Measurements from ENCODE around the gene ARHGDIB.
A peak's percentile ranks its signal among the peaks of the same experiment; 100 is the strongest.

Gene ARHGDIB

GRCh38 chr12:14961466-14962152, at the start of gene ARHGDIB:
Gene ARHGDIB (minus strand): TSS chr12:14961601. CDS start chr12:14950712, 10,889 bp downstream.
- peak; percentile 42 for DNase-seq

GRCh38 chr12:15011162-15011561, 49.8 kb upstream of the ARHGDIB start:
- no peak for DNase-seq

DNA sequence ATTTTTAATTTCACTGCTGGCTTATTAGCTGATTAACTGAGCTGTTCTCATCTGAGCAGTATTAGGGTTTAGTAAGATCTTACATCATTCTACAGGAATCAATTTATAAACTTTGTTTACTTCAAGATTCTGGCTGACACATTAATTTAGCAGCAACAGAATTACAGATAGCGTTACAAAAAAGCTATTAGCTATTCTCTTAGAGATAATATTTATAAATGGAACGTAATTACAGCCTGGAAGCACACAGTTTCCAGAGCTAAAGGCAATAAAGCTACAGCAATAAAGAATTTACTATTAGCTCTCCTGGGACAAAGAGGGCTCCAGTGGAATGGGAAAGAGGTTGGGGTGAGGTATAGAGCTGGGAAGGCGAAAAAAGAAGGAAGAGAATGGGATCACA, 46.1 kb upstream of the ARHGDIB start:
- DNase-seq: no peak

DNA sequence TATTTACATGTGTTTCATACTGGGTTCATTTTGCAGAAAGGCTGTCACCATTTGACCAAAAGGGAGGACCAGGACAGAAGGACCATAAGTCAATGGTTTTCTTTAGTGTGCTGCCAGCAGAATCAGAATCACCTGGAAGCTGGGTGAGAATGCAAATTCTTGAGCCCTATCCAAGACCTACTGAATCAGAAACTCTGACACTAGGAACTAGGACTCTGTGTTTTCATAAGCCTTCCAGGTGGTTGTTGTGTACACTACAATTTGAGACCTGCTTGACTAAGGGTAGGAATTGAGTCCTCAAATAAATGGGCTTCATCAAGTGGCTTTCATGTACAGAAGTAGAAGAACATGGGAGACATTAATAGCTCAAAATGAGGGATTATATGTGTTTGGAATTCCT, 43.7 kb upstream of the ARHGDIB start:
- DNase-seq: no peak

GRCh38 chr12:15004421-15004820, 43.0 kb upstream of the ARHGDIB start:
- no peak for DNase-seq

DNA sequence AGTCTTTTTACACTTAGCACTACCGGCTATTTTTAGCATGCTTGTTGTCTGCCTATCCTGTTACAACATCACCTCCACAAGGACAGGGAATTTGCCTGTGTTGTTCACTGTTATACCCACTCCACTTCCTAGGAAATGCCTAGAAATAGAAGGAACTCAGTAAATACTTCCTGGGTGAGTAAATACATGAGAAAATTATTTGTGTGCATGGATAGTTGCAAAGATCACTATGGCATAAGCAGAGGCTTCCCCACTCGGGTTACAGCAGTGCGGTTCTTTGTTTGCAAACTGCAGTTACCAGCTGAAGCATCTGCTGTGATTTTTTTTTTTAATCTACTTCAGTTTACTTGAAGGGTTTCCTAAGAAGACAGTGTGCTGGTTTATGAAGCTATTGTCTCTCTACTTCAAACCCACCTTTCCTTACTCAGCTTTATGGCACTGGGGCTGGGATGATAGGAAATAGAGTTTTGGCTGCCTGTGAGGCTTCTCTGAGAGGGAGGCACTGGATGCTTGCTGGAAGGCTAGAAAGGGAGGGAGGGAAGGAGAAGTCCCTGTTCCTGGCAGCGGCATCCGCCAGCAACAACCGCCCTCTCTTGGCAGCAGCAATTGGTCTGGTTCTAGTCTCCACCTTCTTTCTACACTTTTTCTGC, 40.5 kb upstream of the ARHGDIB start:
- no peak for DNase-seq

DNA sequence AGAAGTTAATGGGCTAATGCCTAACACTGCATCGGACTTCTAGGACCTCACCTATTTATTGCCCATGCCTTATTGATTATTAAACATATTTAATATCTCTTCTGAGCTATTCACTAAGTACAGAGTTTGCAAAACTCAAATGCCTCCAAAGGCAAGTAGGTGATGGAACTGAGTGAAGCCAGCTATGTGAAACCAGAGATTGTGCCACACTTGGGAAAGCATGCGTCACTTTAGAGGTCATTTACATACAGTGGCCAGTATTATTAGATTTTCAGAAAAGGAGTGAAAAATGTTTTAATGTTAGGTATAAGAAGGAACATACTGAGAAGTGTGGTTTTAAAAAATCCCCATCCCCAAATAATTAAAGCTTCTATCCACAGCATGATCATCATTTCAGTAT, 39.2 kb upstream of the ARHGDIB start:
- DNase-seq: no peak

GRCh38 chr12:14999695-15000365, 38.4 kb upstream of the ARHGDIB start:
- DNase-seq: no peak

- no peak for DNase-seq
Observed at GRCh38 chr12:14999021-14999694, 37.8 kb upstream of the ARHGDIB start.

GRCh38 chr12:14997998-14998397, 36.6 kb upstream of the ARHGDIB start:
- no peak for DNase-seq

DNA sequence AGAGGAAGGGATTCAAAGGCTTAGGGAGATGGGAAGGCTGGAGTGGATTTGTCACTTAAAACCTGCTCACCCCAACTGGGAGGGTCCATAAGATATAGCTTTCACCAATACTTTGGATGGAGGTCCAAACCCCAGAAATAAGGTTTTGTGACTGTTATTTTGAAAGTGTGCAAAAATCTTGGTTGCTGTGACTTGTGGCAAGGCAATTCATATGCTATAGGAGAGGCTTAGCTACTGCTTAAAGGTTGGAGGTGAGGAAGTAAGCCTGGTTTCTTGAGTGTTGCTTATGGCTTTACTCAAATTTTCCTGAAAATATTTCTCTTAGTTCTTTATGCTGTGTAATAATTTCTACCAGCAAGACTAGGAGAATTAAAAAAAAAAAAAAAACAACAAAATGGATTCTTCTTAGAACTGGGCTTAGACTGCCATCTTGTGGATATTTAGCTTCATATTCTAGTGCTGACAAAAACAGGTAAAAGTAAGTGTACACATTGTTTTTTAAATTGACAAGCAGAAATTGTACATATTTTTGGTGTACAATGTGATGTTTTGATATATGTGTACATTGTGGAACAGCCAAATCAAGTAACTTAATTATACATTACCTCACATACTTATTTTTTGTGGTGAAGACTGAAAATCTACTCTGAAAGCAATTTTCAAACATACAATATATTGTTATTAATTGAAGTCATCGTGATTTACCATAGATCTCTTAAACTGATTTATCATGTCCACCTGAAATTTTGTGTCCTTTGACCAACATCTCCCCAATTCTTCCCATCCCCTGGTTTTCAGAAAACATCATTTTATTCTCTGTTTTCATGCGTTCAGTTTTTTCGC, 34.4 kb upstream of the ARHGDIB start:
- DNase-seq: no peak

GRCh38 chr12:14994610-14995009, 33.2 kb upstream of the ARHGDIB start:
- DNase-seq: no peak

- no peak for DNase-seq
Observed at GRCh38 chr12:14993537-14994266, 32.3 kb upstream of the ARHGDIB start.

- DNase-seq: no peak
Observed at GRCh38 chr12:14993117-14993516, 31.7 kb upstream of the ARHGDIB start.

- no peak for DNase-seq
Observed at GRCh38 chr12:14992673-14993072, 31.3 kb upstream of the ARHGDIB start.

- no peak for DNase-seq
Observed at GRCh38 chr12:14991069-14991468, 29.7 kb upstream of the ARHGDIB start.

- DNase-seq: no peak
Observed at GRCh38 chr12:14989790-14990189, 28.4 kb upstream of the ARHGDIB start.

- no peak for DNase-seq
Observed at GRCh38 chr12:14988035-14988434, 26.6 kb upstream of the ARHGDIB start.

GRCh38 chr12:14986449-14986848, 25.0 kb upstream of the ARHGDIB start:
- DNase-seq: no peak

DNA sequence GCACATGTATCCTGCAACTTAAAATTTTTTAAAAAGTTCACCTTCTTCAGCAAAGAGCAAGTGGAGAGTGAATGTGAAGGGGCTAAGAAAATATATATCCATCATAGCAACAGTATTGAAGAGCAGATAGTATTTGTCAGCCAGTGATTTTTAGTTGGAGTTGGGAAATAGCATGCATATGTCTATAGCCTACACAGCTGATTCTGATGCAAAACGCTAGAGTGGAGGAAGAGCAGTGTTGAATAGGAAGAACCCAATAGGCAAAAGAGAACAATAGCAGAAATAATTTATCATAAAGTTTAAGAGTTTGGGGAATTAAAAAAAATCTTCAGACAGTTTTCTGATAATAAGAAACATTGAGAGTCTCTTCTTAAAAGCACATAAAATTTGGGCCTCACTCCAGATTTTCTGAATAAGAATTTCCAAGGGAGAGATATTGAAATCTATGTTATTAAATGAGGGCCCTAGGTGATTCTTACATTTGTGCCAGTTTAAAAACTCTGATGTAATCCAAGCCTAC, 23.4 kb upstream of the ARHGDIB start:
- DNase-seq: no peak

DNA sequence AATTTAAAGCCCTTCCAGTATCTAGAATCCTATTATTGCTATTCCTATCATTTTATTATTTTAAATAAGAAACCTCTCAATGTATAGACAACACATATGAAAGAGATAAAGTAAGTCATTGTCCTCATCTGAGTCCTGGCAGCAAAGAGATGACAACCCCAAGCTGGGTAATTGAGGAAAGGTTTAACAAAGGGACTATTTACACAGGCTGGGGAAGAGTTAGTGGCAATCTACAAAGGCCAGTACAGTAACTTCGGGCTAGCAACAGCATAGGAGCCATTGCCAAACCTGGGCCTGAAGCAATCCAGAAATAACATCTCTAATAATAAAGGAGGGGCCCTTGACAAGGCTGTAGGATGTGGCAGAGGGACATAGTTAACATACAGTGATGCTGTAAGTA, 22.6 kb upstream of the ARHGDIB start:
- DNase-seq: no peak

DNA sequence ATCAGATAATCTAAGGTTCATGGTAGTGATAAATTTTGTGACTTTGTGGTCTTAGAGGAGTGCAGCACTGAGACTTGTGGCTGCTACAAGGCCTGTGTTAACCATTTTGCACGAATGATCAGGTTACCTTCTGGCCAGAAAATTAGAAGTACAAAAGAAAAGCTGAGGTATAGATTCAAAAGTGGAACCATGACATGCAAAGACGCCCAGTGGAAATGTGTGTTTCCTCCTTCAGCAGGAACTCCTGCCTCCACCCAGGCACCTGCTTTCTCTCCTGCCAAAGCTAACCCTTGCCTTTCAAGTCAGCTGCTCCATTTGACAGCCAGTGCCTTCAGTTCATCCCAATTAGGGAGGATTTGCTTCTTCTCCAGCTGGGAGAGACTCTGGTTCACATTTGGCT, 21.6 kb upstream of the ARHGDIB start:
- DNase-seq: no peak
